VCaP (cell line): ENCODE measurements around the gene SNTG2.

Source experiments
- H3K27ac ChIP-seq: fragments of 450-650 bp; 2 replicates; pipeline ENCODE4 v1.5.1; 2017
- CTCF ChIP-seq: fragments of 450-650 bp; conservative IDR thresholded peaks from 2 replicates; pipeline ENCODE4 v1.5.1; 2017; ENCODE audit warnings: mild to moderate bottlenecking, moderate library complexity

Gene SNTG2

GRCh38 chr2:1283020-1283801, 332.6 kb downstream of the SNTG2 start:
- TF ChIP-seq CTCF, result no peak
- H3K27ac ChIP-seq, result no peak overlapping the region

GRCh38 chr2:1283871-1284270, 333.2 kb downstream of the SNTG2 start:
- no peak for TF ChIP-seq CTCF
- no peak overlapping the region for H3K27ac ChIP-seq

GRCh38 chr2:1286929-1287328, 336.3 kb downstream of the SNTG2 start:
- no peak overlapping the region for H3K27ac ChIP-seq
- TF ChIP-seq CTCF, result no peak

GRCh38 chr2:1287427-1287826, 336.8 kb downstream of the SNTG2 start:
- TF ChIP-seq CTCF, result no peak
- no peak overlapping the region for H3K27ac ChIP-seq

- no peak overlapping the region for H3K27ac ChIP-seq
- no peak for TF ChIP-seq CTCF
These were observed 344.3 kb downstream of the SNTG2 start for GRCh38 chr2:1294900-1295299.

GRCh38 chr2:1295740-1296139, 345.1 kb downstream of the SNTG2 start:
- no peak for TF ChIP-seq CTCF

GRCh38 chr2:1297372-1298159, 346.9 kb downstream of the SNTG2 start:
- TF ChIP-seq CTCF, result no peak
- no peak overlapping the region for H3K27ac ChIP-seq

More at GRCh38 chr2:1295740-1296139, 345.1 kb downstream of the SNTG2 start:
- no peak overlapping the region for H3K27ac ChIP-seq
